Fibroblast of villous mesenchyme (primary cell): ENCODE data around the gene COL27A1. TPM values are rescaled to one million over a fixed set of nuclear protein-coding genes. Genes with fewer than 3 reads are reported as not detected.
A peak's percentile ranks its signal among the peaks of the same experiment; 100 is the strongest.

Source experiments
- DNase-seq: peaks from one replicate; pipeline ENCODE4 v3.0.0-alpha.2; 2010; ENCODE audit warnings: low read depth
- H3K4me3 ChIP-seq: 2 replicates; pipeline ENCODE4 v1.5.1; 2011; ENCODE audit warnings: low read depth, mild to moderate bottlenecking, low read length
- total RNA-seq: library from RNA; depleted of rRNA; stranded (reverse); fragments of >200 nt; gene quantifications from 2 replicates; pipeline ENCODE4 v1.2.3, GENCODE V29; 2012
- TF ChIP-seq, protein P1 (sequence below): IDR thresholded peaks from 2 replicates; pipeline ENCODE4 v1.5.1; 2012; ENCODE audit warnings: low read depth, mild to moderate bottlenecking, low read length; ENCODE audit not compliant: insufficient read depth

The COL27A1 gene
- total RNA-seq, 1 donor, result 23.3 TPM

DNA sequence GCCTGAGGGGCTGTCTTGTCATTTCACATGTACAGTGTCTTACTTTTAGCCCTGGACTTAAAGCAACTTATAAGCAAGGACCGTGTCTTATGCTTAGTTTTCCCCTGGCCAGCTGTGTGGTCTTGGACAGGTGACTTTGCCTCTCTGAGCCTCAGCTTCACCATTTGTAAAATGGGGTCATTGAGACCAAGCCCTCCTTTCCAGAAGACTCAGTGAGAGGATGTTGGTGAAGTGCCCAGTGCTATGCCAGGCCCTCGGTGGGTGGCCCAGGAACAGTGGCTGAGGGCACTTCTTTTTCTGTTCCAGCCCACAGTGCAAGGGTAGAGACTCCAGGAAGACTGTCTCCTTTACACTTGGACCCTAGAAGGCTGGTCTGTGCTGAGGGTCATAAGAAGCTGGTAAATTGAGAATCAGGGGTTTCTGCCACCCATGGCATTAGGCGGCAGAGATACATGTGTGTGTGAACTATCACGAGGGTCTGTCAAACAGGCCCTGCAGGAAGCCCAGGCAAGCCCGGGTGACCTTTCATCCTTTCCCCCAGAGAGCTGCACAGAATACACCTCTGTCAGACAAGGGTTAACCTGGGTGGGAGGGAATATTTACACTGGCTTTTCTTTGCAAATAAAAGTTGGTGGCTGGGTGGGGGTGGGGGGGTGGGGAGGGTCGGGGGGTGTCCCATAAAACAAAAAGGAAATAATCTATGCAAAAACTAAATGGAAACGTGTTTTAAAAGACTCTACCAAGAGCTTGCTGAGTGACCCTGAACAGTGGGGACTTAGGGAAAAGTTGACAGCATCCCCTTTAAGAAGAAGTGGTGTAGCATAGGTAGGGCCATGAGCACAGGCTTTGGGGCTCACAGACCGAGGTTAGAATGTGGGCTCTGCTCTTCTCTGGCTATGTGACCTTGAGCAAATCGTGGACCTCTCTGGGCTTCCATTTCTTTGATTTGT, 35.8 kb upstream of the COL27A1 start:
- no peak overlapping the region for H3K4me3 ChIP-seq
- TF ChIP-seq, protein P1, sequence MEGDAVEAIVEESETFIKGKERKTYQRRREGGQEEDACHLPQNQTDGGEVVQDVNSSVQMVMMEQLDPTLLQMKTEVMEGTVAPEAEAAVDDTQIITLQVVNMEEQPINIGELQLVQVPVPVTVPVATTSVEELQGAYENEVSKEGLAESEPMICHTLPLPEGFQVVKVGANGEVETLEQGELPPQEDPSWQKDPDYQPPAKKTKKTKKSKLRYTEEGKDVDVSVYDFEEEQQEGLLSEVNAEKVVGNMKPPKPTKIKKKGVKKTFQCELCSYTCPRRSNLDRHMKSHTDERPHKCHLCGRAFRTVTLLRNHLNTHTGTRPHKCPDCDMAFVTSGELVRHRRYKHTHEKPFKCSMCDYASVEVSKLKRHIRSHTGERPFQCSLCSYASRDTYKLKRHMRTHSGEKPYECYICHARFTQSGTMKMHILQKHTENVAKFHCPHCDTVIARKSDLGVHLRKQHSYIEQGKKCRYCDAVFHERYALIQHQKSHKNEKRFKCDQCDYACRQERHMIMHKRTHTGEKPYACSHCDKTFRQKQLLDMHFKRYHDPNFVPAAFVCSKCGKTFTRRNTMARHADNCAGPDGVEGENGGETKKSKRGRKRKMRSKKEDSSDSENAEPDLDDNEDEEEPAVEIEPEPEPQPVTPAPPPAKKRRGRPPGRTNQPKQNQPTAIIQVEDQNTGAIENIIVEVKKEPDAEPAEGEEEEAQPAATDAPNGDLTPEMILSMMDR, result no peak
- no peak for DNase-seq

DNA sequence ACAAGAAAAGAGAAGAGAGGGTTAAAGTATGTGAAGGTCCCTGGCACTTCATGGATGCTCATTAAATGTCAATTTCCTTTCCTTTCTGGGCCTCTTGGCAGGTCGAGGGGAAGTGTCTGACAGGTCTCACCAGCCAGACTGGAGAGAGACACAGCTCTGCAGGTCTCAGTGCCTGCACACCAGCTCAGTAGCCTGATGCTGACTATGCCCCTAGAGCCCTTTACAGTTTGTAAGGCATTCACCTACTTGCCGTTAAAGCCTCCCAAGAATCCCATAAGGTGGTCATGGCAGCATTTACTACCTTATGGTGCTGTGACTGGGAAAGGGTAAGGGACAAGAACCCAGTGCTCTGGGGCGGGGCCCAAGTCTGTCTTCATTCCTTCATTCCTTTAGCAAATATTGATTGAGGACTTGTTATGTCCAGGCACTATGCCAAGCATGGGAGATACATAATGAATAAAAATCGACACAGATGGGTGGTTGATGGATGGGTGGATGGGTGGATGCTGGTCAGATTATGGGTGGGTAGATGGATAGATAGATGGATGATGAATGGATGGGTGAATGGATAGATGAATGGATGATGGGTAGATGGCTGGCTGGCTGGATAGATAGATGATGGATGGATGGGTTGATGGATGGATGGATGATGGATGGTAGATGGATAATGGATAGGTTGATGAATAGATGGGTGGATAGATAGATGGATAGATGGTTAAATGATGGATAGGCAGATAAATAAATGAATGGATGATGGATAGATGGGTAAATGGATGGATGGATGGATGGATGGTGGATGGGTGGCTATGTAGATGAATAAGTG, 34.9 kb upstream of the COL27A1 start:
- TF ChIP-seq, protein P1, result no peak
- H3K4me3 ChIP-seq, result no peak overlapping the region
- no peak for DNase-seq

DNA sequence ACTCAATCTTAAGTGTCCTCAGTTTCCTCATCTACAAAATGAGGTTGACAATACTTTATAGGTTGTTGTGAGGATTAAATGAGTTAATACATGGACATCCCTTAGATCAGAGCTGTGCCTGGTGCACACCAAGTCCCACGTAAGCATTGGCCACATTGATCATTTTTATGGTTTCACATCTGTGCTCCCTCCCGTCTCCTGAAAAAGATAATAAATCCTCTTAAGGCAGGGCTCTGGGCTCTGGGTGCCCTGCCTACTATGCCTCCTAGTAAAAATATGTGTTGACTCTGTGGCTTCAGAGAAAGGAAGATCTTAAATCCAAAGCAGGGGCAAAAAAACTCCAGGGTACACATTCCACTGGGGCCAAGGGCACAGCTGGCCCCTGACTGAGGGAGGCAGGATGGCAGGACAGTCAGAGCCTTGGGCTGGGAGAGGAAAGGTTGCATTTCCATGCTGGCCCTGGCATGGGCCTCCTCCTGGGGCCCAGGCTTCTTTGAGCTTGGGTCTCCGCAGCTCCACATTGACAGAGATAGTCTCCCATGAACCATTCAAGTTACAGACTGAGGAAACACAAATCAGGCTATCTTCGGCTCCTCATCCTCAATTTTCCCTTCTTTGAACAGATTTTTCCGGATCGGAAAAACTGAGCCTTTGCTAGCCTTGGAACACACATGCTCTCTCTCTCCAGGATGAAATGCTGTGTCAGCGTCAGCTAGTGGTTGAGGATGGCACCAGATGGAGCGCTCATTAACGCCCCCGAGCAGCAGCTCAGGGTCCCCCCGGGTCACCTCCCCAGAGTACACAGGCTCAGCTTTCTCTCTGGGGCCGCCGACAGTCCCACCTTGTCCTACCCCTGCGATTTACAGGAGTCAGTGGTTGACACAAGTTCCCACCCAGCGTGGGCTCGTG, 33.9 kb upstream of the COL27A1 start:
- TF ChIP-seq, protein P1, result no peak
- H3K4me3 ChIP-seq, result no peak overlapping the region
- DNase-seq, result peak; percentile 7

GRCh38 chr9:114122136-114123027, 33.0 kb upstream of the COL27A1 start:
- TF ChIP-seq, protein P1, result no peak
- DNase-seq, result no peak
- H3K4me3 ChIP-seq, result no peak overlapping the region

DNA sequence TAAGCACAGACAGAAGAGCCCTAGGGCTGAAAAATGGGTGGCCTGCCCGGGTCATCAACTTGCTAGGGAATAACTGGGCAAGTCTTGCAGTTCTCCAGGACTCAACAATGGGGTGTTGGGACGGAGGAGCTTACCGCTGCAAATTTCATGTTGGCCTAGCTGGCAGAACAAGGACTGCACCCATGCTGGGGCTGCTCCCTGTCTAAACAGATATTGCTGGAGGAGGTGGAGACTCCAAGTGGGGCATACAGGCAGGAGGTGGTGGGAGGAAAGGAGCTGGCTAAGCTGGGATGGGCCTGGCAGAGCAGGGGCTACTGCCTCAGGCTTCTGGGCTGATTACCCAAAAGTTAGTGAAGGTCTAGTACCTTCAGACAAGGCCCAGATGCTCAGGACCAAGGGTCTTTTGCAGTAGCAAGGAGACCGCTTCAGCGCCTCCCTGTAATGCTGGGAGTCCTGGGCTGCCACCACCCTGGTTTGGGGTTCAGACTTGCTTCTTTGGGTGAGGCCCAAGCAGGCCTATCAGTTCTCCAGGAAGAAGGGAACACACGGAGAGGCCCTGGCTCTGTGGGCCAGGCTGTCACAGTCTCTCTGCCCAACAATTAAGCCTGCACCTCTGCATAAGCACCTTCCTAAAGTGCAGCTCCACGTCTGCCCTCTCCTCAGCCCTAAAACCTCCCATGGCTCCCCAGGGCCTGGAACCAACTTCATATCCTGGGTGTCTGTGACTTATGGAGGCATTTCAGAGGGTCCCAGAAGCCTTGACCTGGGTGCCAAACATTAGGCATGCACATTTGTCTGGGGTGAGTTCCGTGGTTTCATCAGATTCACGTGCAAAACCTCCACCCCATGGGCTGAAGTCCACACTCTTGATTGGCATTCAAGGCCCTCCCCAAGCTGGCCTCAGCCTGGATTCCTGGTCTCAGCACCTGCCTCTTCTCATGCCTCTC, 32.0 kb upstream of the COL27A1 start:
- no peak for DNase-seq
- TF ChIP-seq, protein P1, result no peak
- H3K4me3 ChIP-seq, result no peak overlapping the region
